Non-pigmented ciliary epithelial cell (primary cell): ENCODE data around the gene CDK8.

Experiments
- DNase-seq: peaks from one replicate; pipeline ENCODE4 v3.0.0-alpha.2; 2010; ENCODE audit warnings: low read depth

CDK8 gene

DNA sequence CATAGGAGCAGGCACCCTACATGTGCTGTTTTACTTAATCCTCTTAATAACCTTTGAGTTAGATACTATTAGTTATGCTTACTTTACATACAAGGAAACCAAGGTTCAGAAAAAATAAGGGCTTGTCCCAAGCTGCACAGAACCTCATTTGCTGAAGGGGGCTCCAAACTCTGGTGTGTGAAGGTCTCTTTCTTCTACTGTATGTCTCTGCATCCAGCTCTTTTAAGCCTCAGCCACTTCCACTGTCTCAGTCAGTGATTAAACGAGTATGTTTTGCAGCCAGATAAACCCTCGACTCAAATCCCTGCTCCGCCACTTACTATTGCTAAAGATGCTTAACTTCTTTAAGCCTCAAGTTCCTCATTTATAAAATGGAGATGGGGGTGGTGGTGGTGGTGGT is 191.2 kb downstream of the CDK8 start:
- no peak for DNase-seq

DNA sequence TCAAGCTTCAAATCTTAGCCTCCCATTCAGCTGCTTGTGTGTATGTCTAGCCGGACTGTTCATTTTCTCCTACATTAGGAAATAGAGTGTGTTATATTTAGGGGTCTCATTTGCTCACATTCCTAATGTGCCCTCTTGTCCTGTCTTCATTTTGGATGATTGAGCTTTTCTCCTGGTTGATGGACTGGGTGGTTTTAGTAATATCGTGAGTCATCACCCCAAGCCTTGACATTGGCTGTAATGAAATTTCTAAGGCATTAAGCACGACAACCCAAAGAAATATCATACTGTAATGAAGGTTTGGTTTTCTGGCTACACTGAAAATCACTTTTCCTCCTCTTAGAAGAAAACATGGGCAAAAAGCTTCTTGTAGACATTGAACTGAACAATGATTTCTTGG is 192.8 kb downstream of the CDK8 start:
- no peak for DNase-seq

DNA sequence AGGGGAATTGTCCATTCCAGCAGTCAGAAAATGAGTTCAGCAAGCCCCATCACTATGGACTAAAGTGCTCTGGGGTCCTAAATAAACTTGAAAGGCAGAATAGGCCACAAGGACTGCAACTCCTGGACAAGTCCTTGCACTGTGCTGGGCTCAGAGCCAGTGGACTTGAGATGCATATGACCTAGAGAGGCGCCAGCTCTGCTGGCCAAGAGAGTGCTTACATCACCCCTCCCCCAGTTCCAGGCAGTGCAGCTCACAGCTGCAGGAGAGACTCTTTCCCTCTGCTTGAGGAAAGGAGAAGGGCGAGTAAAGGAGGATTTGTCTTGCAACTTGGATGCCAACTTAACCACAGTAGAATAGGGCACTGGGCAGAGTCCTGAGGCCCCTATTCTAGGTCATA is 194.1 kb downstream of the CDK8 start:
- DNase-seq: no peak

DNA sequence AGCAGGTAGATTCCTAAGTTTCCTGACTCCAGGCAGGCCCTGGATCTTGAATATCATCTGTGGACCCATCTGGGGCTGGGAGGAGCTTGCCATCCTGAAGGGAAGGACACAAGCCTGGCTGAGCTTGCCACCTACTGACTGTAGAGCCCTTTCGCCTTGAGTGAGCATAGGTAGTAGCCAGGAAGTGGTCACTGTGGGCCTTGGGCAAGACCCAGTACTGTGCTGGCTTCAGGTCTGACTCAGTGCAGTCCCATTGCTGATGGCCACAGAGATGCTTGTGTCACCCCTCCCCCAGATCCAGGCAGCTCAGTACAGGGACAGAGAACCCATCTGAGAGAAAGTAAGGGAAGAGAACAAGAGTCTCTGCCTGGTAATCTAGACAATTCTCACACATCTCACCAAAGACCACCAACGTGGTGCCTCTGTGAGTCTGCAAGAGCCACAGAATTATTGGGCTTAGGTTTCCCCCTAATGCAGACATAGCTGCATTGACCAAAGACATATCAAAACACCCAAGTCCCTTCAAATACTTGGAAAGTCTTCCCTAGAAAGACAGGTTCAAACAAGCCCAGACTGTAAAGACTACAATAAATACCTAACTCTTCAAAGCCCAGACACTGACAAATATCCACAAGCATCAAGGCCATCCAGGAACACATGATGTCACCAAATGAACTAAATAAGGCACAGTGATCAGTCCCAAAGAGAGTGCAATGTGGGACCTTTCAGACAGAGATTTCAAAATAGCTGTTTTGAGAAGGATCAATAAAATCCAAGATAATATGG is 195.3 kb downstream of the CDK8 start:
- DNase-seq: no peak
